ENCODE results near the gene BMP4. TPM values are rescaled to one million over a fixed set of nuclear protein-coding genes. Genes with fewer than 3 reads are reported as not detected.

Gene BMP4
- total RNA-seq, 1 donor from 2014 or later: 6.9 TPM

- no peak for TF ChIP-seq CTCF (IDR thresholded peaks at IDR 0.05)
- Mint-ChIP-seq H3K27me3 (ENCODE audit: unreplicated experiment) (peaks cover 7% of the 10 kb centered on the region), H3K9me3 (ENCODE audit: unreplicated experiment) (no peaks in the 10 kb centered on the region), H3K36me3 (ENCODE audit: unreplicated experiment) (peaks cover 15% of the 10 kb centered on the region), H3K4me1 (ENCODE audit: unreplicated experiment) (peaks cover 17% of the 10 kb centered on the region), H3K27ac (ENCODE audit: unreplicated experiment) (no peak overlapping the region), H3K4me3 (ENCODE audit: unreplicated experiment) (no peak overlapping the region)
- no peak for DNase-seq (ENCODE audit: extremely low spot score, unreplicated experiment)
Measured at GRCh38 chr14:53947094-53947445, 9.6 kb downstream of the BMP4 start.

DNA sequence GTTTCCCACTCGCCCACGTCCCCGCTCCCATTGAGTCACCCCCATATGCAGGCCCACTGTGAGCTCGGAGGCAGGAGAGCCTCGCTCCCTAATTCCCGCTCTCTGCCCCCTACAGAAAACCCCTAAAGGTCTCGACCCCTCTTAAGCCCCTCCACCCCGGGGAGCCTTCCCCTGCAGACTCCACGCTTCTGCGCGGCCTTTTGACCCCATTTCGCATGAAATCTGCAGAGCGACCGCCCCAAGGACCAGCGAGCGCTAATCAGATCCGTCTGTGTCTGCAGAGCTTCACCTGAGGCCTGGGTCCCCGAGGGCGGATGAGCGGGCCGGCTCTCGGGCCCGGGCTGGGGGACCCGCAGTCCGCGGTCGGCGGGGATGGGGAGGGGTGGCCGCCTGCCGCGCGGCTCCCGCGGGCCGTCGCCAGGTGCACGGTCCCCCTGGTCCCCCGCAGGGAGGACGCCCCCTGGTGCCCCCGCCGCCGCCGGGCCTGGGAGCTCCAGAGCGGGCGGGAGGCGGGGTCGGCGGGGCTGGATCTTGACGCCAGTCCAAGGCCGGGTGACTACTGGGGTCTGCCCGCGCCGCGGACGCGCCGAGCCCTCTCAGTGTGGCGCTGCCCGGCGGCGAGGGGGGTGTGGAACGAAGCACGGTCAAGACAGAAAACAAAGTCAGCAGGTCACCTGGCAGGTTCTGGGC lies 10.1 kb downstream of the BMP4 start:
- TF ChIP-seq CTCF (IDR thresholded peaks at IDR 0.05): peak; percentile 11
- peaks cover 11% of the 10 kb centered on the region for H3K36me3 Mint-ChIP-seq (ENCODE audit: unreplicated experiment)
- H3K27me3 Mint-ChIP-seq (ENCODE audit: unreplicated experiment): peaks cover 7% of the 10 kb centered on the region
- H3K4me1 Mint-ChIP-seq (ENCODE audit: unreplicated experiment): peaks cover 12% of the 10 kb centered on the region
- no peak for DNase-seq (ENCODE audit: extremely low spot score, unreplicated experiment)
- H3K9me3 Mint-ChIP-seq (ENCODE audit: unreplicated experiment): no peaks in the 10 kb centered on the region
- H3K27ac Mint-ChIP-seq (ENCODE audit: unreplicated experiment): no peak overlapping the region
- peak overlapping the region; percentile 48 for H3K4me3 Mint-ChIP-seq (ENCODE audit: unreplicated experiment)

DNA sequence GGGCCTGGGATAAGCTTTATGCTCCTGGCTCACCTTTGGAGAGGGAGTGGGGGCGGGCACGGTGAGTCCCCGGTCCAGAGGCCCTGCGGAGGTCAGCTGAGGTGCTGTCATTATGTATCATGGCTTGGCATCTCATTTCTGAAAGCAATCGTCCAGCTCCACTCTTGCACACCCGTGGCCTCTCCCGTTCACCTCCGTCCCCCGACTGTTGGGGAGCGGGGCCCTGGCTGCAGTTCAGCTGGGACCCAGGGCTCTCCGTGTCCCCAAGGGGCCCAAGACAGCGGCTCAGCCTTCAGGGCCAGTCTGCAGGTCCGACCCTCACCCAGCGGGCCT lies 10.6 kb downstream of the BMP4 start:
- Mint-ChIP-seq H3K36me3 (ENCODE audit: unreplicated experiment) (peaks cover 10% of the 10 kb centered on the region), H3K27ac (ENCODE audit: unreplicated experiment) (no peak overlapping the region), H3K4me1 (ENCODE audit: unreplicated experiment) (peaks cover 7% of the 10 kb centered on the region), H3K27me3 (ENCODE audit: unreplicated experiment) (peaks cover 7% of the 10 kb centered on the region), H3K9me3 (ENCODE audit: unreplicated experiment) (no peaks in the 10 kb centered on the region), H3K4me3 (ENCODE audit: unreplicated experiment) (peak overlapping the region; percentile 48)
- TF ChIP-seq CTCF (IDR thresholded peaks at IDR 0.05): no peak
- no peak for DNase-seq (ENCODE audit: extremely low spot score, unreplicated experiment)

DNA sequence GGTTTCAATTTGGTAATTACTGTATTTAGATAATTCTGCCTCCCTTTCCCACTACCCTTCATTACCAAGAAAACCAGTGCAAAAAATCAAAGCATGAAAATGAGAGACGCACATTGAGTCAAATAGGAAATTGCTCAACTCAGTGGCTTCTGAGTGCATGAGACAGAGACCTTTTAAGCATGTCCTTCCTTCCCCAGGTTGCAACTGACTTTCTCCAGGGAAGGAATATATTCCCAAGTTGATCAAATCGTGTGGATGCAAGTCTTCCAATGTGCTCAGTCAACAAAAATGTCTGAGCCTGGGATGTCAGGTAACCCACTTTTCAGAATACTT lies 12.9 kb downstream of the BMP4 start:
- peaks cover 6% of the 10 kb centered on the region for H3K4me1 Mint-ChIP-seq (ENCODE audit: unreplicated experiment)
- H3K9me3 Mint-ChIP-seq (ENCODE audit: unreplicated experiment): no peaks in the 10 kb centered on the region
- H3K4me3 Mint-ChIP-seq (ENCODE audit: unreplicated experiment): no peak overlapping the region
- H3K27me3 Mint-ChIP-seq (ENCODE audit: unreplicated experiment): peaks cover 7% of the 10 kb centered on the region
- no peak for TF ChIP-seq CTCF (IDR thresholded peaks at IDR 0.05)
- no peak for DNase-seq (ENCODE audit: extremely low spot score, unreplicated experiment)
- H3K27ac Mint-ChIP-seq (ENCODE audit: unreplicated experiment): no peak overlapping the region
- H3K36me3 Mint-ChIP-seq (ENCODE audit: unreplicated experiment): peaks cover under 1% of the 10 kb centered on the region

GRCh38 chr14:53942970-53943750 lies 13.5 kb downstream of the BMP4 start:
- Mint-ChIP-seq H3K4me1 (ENCODE audit: unreplicated experiment) (peaks cover 8% of the 10 kb centered on the region), H3K27ac (ENCODE audit: unreplicated experiment) (no peak overlapping the region), H3K4me3 (ENCODE audit: unreplicated experiment) (no peak overlapping the region), H3K27me3 (ENCODE audit: unreplicated experiment) (peaks cover 7% of the 10 kb centered on the region), H3K36me3 (ENCODE audit: unreplicated experiment) (no peaks in the 10 kb centered on the region), H3K9me3 (ENCODE audit: unreplicated experiment) (no peaks in the 10 kb centered on the region)
- TF ChIP-seq CTCF (IDR thresholded peaks at IDR 0.05): no peak
- no peak for DNase-seq (ENCODE audit: extremely low spot score, unreplicated experiment)

All from osteocyte (in vitro differentiated cells).